CD4-positive, alpha-beta memory T cell (primary cell): ENCODE data around the gene FOXE1. TPM values are rescaled to one million over a fixed set of nuclear protein-coding genes. Genes with fewer than 3 reads are reported as not detected.

Source experiments
- CTCF ChIA-PET: fragments of 350-600 bp; sonication (Branson Sonifier 250); formaldehyde crosslinking; loops from one replicate; lab custom pipeline; 2021; ENCODE audit warnings: inconsistent platforms; ENCODE audit not compliant: partially characterized antibody; lab: Charles Lee
- POLR2A ChIA-PET: fragments of 350-600 bp; sonication (Branson Sonifier 250); formaldehyde crosslinking; loops from one replicate; lab custom pipeline; 2021; ENCODE audit not compliant: partially characterized antibody; lab: Charles Lee
- DNase-seq, 5 donors: peaks; one replicate each; pipeline versions ENCODE4 v3.0.0 to v3.0.0-alpha.2; 2020 to 2022; ENCODE audit warnings: mixed read lengths in 1 of 5
- H3K27ac ChIP-seq: one replicate; pipeline ENCODE4 v1.7.0; 2013; ENCODE audit warnings: low read depth, low read length
- H3K27me3 ChIP-seq: 2 replicates; pipeline ENCODE4 v1.7.0; 2013; ENCODE audit warnings: mild to moderate bottlenecking, low read length, moderate library complexity; ENCODE audit not compliant: insufficient read depth
- H3K36me3 ChIP-seq: 2 replicates; pipeline ENCODE4 v1.7.0; 2013; ENCODE audit warnings: mild to moderate bottlenecking, low read length, moderate library complexity; ENCODE audit not compliant: insufficient read depth
- H3K4me1 ChIP-seq: 2 replicates; pipeline ENCODE4 v1.7.0; 2013; ENCODE audit warnings: mild to moderate bottlenecking, low read length, moderate library complexity; ENCODE audit not compliant: insufficient read depth
- H3K4me3 ChIP-seq, 2 donors: one replicate each; pipeline ENCODE4 v1.7.0; 2013; ENCODE audit warnings: low read length in 2 of 2, mild to moderate bottlenecking in 1 of 2
- H3K9me3 ChIP-seq, 2 donors: one replicate each; pipeline ENCODE4 v1.7.0; 2013; ENCODE audit warnings: low read length in 2 of 2, control low read depth in 1 of 2; ENCODE audit not compliant: control insufficient read depth in 1 of 2
- H3K27ac Mint-ChIP-seq, 7 donors: one replicate each; pipeline ENCODE4 v1.8.0; 2020 to 2021; ENCODE audit warnings: mixed read lengths in 7 of 7, mild to moderate bottlenecking in 6 of 7, inconsistent platforms in 3 of 7, moderate library complexity in 3 of 7
- H3K27me3 Mint-ChIP-seq, 2 donors: one replicate each; pipeline ENCODE4 v1.8.0; 2020 to 2021; ENCODE audit warnings: mixed read lengths in 2 of 2
- H3K36me3 Mint-ChIP-seq, 2 donors: one replicate each; pipeline ENCODE4 v1.8.0; 2020 to 2021; ENCODE audit warnings: mixed read lengths in 2 of 2, inconsistent platforms in 1 of 2, mild to moderate bottlenecking in 1 of 2
- H3K4me1 Mint-ChIP-seq, 4 donors: one replicate each; pipeline ENCODE4 v1.8.0; 2020 to 2021; ENCODE audit warnings: mixed read lengths in 4 of 4, mild to moderate bottlenecking in 1 of 4
- H3K4me3 Mint-ChIP-seq, 8 donors: one replicate each; pipeline ENCODE4 v1.8.0; 2020 to 2021; ENCODE audit warnings: mixed read lengths in 8 of 8, mild to moderate bottlenecking in 7 of 8, moderate library complexity in 6 of 8, inconsistent platforms in 3 of 8
- H3K9me3 Mint-ChIP-seq, 8 donors: one replicate each; pipeline ENCODE4 v1.8.0; 2020 to 2021; ENCODE audit warnings: mixed read lengths in 8 of 8, mild to moderate bottlenecking in 5 of 8, inconsistent platforms in 3 of 8, moderate library complexity in 1 of 8
- intact Hi-C: fragments of 100-400 bp; cut with micrococcal nuclease; formaldehyde crosslinking; loops from one replicate; pipeline ENCODE4 v1.15.1; 2023
- polyA plus RNA-seq, 2 donors: library from polyadenylated mRNA; unstranded; fragments of 300-500 nt; fragmentation: Illumina TruSeq; gene quantifications; one replicate each; pipeline ENCODE4 v1.2.3, GENCODE V29; 2021
- total RNA-seq, 2 experiments: library from RNA; stranded (reverse); gene quantifications; one replicate each; pipeline ENCODE4 v1.2.3, GENCODE V29; 2021

Gene FOXE1
- total and polyA plus RNA-seq, 4 experiments from 2014 or later: not detected

GRCh38 chr9:97848480-97849237 lies 4.4 kb upstream of the FOXE1 start:
- DNase-seq: peak in 2 of 5 donors; percentile 25 to 55
- peak overlapping the region; percentile 63 to 90 (median 78) for H3K4me3 Mint-ChIP-seq
- Histone ChIP-seq H3K27ac (no peak overlapping the region), H3K27me3 (peaks cover 44% of the 10 kb centered on the region), H3K4me3 (peak overlapping the region in 1 of 2 donors; percentile 24), H3K4me1 (peaks cover 39% of the 10 kb centered on the region), H3K36me3 (no peaks in the 10 kb centered on the region), H3K9me3 (no peaks in the 10 kb centered on the region)
- peaks cover 0 to 4% (median 0%) of the 10 kb centered on the region in 8 donors for H3K9me3 Mint-ChIP-seq
- peak overlapping the region in 3 of 7 donors; percentile 36 to 42 (median 41) for H3K27ac Mint-ChIP-seq
- H3K27me3 Mint-ChIP-seq: peaks cover 53 to 64% of the 10 kb centered on the region in 2 donors
- intact Hi-C loops: no loop called here
- POLR2A ChIA-PET: no interaction called here
- H3K36me3 Mint-ChIP-seq: no peaks in the 10 kb centered on the region
- CTCF ChIA-PET: no interaction called here
- peaks cover 16 to 55% (median 22%) of the 10 kb centered on the region in 4 donors for H3K4me1 Mint-ChIP-seq

GRCh38 chr9:97849980-97850379 lies 3.0 kb upstream of the FOXE1 start:
- intact Hi-C loops: no loop called here
- Histone ChIP-seq H3K4me3 (no peak overlapping the region), H3K9me3 (no peaks in the 10 kb centered on the region), H3K4me1 (peaks cover 40% of the 10 kb centered on the region), H3K27me3 (peaks cover 47% of the 10 kb centered on the region), H3K27ac (no peak overlapping the region), H3K36me3 (no peaks in the 10 kb centered on the region)
- Mint-ChIP-seq H3K27me3 (peaks cover 56 to 68% of the 10 kb centered on the region in 2 donors), H3K9me3 (peaks cover 0 to 4% (median 0%) of the 10 kb centered on the region in 8 donors), H3K27ac (peak overlapping the region in 1 of 7 donors; percentile 36), H3K4me1 (peaks cover 20 to 61% (median 26%) of the 10 kb centered on the region in 4 donors), H3K36me3 (peaks cover 0 to 3% of the 10 kb centered on the region in 2 donors), H3K4me3 (peak overlapping the region in 3 of 8 donors; percentile 9 to 90 (median 31))
- POLR2A ChIA-PET: no interaction called here
- no peak for DNase-seq
- CTCF ChIA-PET: interaction anchor here (0.9 kb wide), 1 partner anchor 9 kb away, joined by 3 read pairs; no protein-coding TSS in a partner anchor

- Mint-ChIP-seq H3K27ac (peak overlapping the region in 1 of 7 donors; percentile 33), H3K27me3 (peaks cover 63 to 69% of the 10 kb centered on the region in 2 donors), H3K36me3 (peaks cover 0 to 4% of the 10 kb centered on the region in 2 donors), H3K4me3 (peak overlapping the region in 2 of 8 donors; percentile 3 to 90), H3K9me3 (peaks cover 0 to 4% (median 0%) of the 10 kb centered on the region in 8 donors), H3K4me1 (peaks cover 21 to 70% (median 30%) of the 10 kb centered on the region in 4 donors)
- ChIA-PET CTCF (interaction anchor here (0.9 kb wide), 1 partner anchor 9 kb away, joined by 3 read pairs; no protein-coding TSS in a partner anchor), POLR2A (no interaction called here)
- H3K27me3 ChIP-seq: peaks cover 56% of the 10 kb centered on the region
- H3K9me3 ChIP-seq: no peaks in the 10 kb centered on the region
- H3K4me1 ChIP-seq: peaks cover 45% of the 10 kb centered on the region
- DNase-seq: no peak
- intact Hi-C loops: no loop called here
- no peak overlapping the region for H3K4me3 ChIP-seq
- H3K27ac ChIP-seq: no peak overlapping the region
- no peaks in the 10 kb centered on the region for H3K36me3 ChIP-seq
Measured at GRCh38 chr9:97850746-97851445, 2.1 kb upstream of the FOXE1 start.

- intact Hi-C loops: no loop called here
- CTCF ChIA-PET: no interaction called here
- H3K4me3 Mint-ChIP-seq: peak overlapping the region in 3 of 8 donors; percentile 33 to 65 (median 62)
Measured at GRCh38 chr9:97851446-97851883, 1.6 kb upstream of the FOXE1 start.

GRCh38 chr9:97852001-97852398 lies 1.0 kb upstream of the FOXE1 start:
- peaks cover 61% of the 10 kb centered on the region for H3K27me3 ChIP-seq
- no peak overlapping the region for H3K27ac ChIP-seq
- Mint-ChIP-seq H3K9me3 (peaks cover 0 to 5% (median 0%) of the 10 kb centered on the region in 8 donors), H3K36me3 (peaks cover 0 to 4% of the 10 kb centered on the region in 2 donors), H3K4me1 (peaks cover 21 to 74% (median 29%) of the 10 kb centered on the region in 4 donors), H3K27me3 (peaks cover 63 to 69% of the 10 kb centered on the region in 2 donors), H3K4me3 (peak overlapping the region in 7 of 8 donors; percentile 59 to 76 (median 73)), H3K27ac (peak overlapping the region in 2 of 7 donors; percentile 47 to 72)
- POLR2A ChIA-PET: no interaction called here
- DNase-seq: no peak
- H3K36me3 ChIP-seq: no peaks in the 10 kb centered on the region
- H3K9me3 ChIP-seq: no peaks in the 10 kb centered on the region
- intact Hi-C loops: no loop called here
- H3K4me1 ChIP-seq: peaks cover 45% of the 10 kb centered on the region
- no peak overlapping the region for H3K4me3 ChIP-seq
- CTCF ChIA-PET: no interaction called here

More at GRCh38 chr9:97851446-97851883, 1.6 kb upstream of the FOXE1 start:
- H3K4me1 ChIP-seq: peaks cover 45% of the 10 kb centered on the region
- peaks cover 21 to 74% (median 30%) of the 10 kb centered on the region in 4 donors for H3K4me1 Mint-ChIP-seq
- peaks cover 0 to 5% (median 0%) of the 10 kb centered on the region in 8 donors for H3K9me3 Mint-ChIP-seq
- H3K4me3 ChIP-seq: no peak overlapping the region
- H3K9me3 ChIP-seq: no peaks in the 10 kb centered on the region
- peaks cover 0 to 4% of the 10 kb centered on the region in 2 donors for H3K36me3 Mint-ChIP-seq
- no peaks in the 10 kb centered on the region for H3K36me3 ChIP-seq
- no peak for DNase-seq
- peaks cover 64 to 69% of the 10 kb centered on the region in 2 donors for H3K27me3 Mint-ChIP-seq
- peaks cover 61% of the 10 kb centered on the region for H3K27me3 ChIP-seq
- no peak overlapping the region for H3K27ac ChIP-seq
- peak overlapping the region in 1 of 7 donors; percentile 33 for H3K27ac Mint-ChIP-seq
- POLR2A ChIA-PET: no interaction called here

- H3K9me3 Mint-ChIP-seq: peaks cover 0 to 5% (median 0%) of the 10 kb centered on the region in 8 donors
- H3K27me3 Mint-ChIP-seq: peaks cover 63 to 70% of the 10 kb centered on the region in 2 donors
- Histone ChIP-seq H3K27me3 (peaks cover 64% of the 10 kb centered on the region), H3K4me3 (no peak overlapping the region), H3K27ac (no peak overlapping the region), H3K9me3 (no peaks in the 10 kb centered on the region), H3K36me3 (no peaks in the 10 kb centered on the region), H3K4me1 (peaks cover 49% of the 10 kb centered on the region)
- H3K4me3 Mint-ChIP-seq: peak overlapping the region; percentile 17 to 76 (median 70)
- H3K27ac Mint-ChIP-seq: peak overlapping the region in 2 of 7 donors; percentile 47 to 72
- peaks cover 0 to 4% of the 10 kb centered on the region in 2 donors for H3K36me3 Mint-ChIP-seq
- intact Hi-C loops: no loop called here
- POLR2A ChIA-PET: no interaction called here
- CTCF ChIA-PET: no interaction called here
- DNase-seq: no peak
- peaks cover 19 to 75% (median 32%) of the 10 kb centered on the region in 4 donors for H3K4me1 Mint-ChIP-seq
Measured at GRCh38 chr9:97852399-97853055, 499 bp upstream of the FOXE1 start.
